Measurements from ENCODE around the gene SSNA1.

The SSNA1 gene

GRCh38 chr9:137198051-137198901 is 9.8 kb downstream of the SSNA1 start:
- Histone ChIP-seq H3K36me3 (ENCODE audit: control insufficient read depth in 2 of 2, insufficient read depth in 2 of 2, low read length in 2 of 2) (no peaks in the 10 kb centered on the region), H3K9me3 (ENCODE audit: control insufficient read depth in 2 of 2, low read length in 2 of 2) (no peaks in the 10 kb centered on the region), H3K4me3 (ENCODE audit: low read length in 2 of 2) (peak overlapping the region in 1 of 2 donors; percentile 60), H3K27me3 (ENCODE audit: control insufficient read depth in 1 of 2, insufficient read depth in 2 of 2, low read length in 2 of 2) (no peaks in the 10 kb centered on the region), H3K27ac (ENCODE audit: low read length) (no peak overlapping the region), H3K9ac (ENCODE audit: low read length in 2 of 2) (peak overlapping the region in 1 of 2 donors; percentile 51), H3K4me1 (ENCODE audit: control insufficient read depth, insufficient read depth, low read length) (peaks cover 38% of the 10 kb centered on the region)

GRCh38 chr9:137198902-137199283 is 10.4 kb downstream of the SSNA1 start:
- no peaks in the 10 kb centered on the region for H3K9me3 ChIP-seq (ENCODE audit: control insufficient read depth in 2 of 2, low read length in 2 of 2)
- no peaks in the 10 kb centered on the region for H3K27me3 ChIP-seq (ENCODE audit: control insufficient read depth in 1 of 2, insufficient read depth in 2 of 2, low read length in 2 of 2)
- peaks cover 44% of the 10 kb centered on the region for H3K4me1 ChIP-seq (ENCODE audit: control insufficient read depth, insufficient read depth, low read length)
- H3K4me3 ChIP-seq (ENCODE audit: low read length in 2 of 2): peak overlapping the region in 1 of 2 donors; percentile 60
- peak overlapping the region in 1 of 2 donors; percentile 51 for H3K9ac ChIP-seq (ENCODE audit: low read length in 2 of 2)
- no peak overlapping the region for H3K27ac ChIP-seq (ENCODE audit: low read length)
- H3K36me3 ChIP-seq (ENCODE audit: control insufficient read depth in 2 of 2, insufficient read depth in 2 of 2, low read length in 2 of 2): no peaks in the 10 kb centered on the region

GRCh38 chr9:137199411-137200121 is 11.1 kb downstream of the SSNA1 start:
- Histone ChIP-seq H3K27ac (ENCODE audit: low read length) (no peak overlapping the region), H3K9ac (ENCODE audit: low read length in 2 of 2) (peak overlapping the region in 1 of 2 donors; percentile 13), H3K27me3 (ENCODE audit: control insufficient read depth in 1 of 2, insufficient read depth in 2 of 2, low read length in 2 of 2) (no peaks in the 10 kb centered on the region), H3K4me1 (ENCODE audit: control insufficient read depth, insufficient read depth, low read length) (peaks cover 50% of the 10 kb centered on the region), H3K4me3 (ENCODE audit: low read length in 2 of 2) (peak overlapping the region in 1 of 2 donors; percentile 60), H3K36me3 (ENCODE audit: control insufficient read depth in 2 of 2, insufficient read depth in 2 of 2, low read length in 2 of 2) (no peaks in the 10 kb centered on the region), H3K9me3 (ENCODE audit: control insufficient read depth in 2 of 2, low read length in 2 of 2) (no peaks in the 10 kb centered on the region)

- H3K27me3 ChIP-seq (ENCODE audit: control insufficient read depth in 1 of 2, insufficient read depth in 2 of 2, low read length in 2 of 2): no peaks in the 10 kb centered on the region
- peak within 1 kb of the TSS; percentile 50 to 62 for H3K9ac ChIP-seq (ENCODE audit: low read length in 2 of 2)
- peaks cover 55% of the 10 kb centered on the region for H3K4me1 ChIP-seq (ENCODE audit: control insufficient read depth, insufficient read depth, low read length)
These were observed 12.1 kb downstream of the SSNA1 start, which contains the start of gene TPRN for GRCh38 chr9:137200311-137201204. TPRN (minus strand) TSS chr9:137200741; CDS start chr9:137200711, 30 bp downstream.

GRCh38 chr9:137201205-137201868 is 12.9 kb downstream of the SSNA1 start:
- H3K9ac ChIP-seq (ENCODE audit: low read length in 2 of 2): peak overlapping the region; percentile 50 to 62
- H3K27ac ChIP-seq (ENCODE audit: low read length): peak overlapping the region; percentile 53
- H3K9me3 ChIP-seq (ENCODE audit: control insufficient read depth in 2 of 2, low read length in 2 of 2): no peaks in the 10 kb centered on the region
- peaks cover 60% of the 10 kb centered on the region for H3K4me1 ChIP-seq (ENCODE audit: control insufficient read depth, insufficient read depth, low read length)
- H3K36me3 ChIP-seq (ENCODE audit: control insufficient read depth in 2 of 2, insufficient read depth in 2 of 2, low read length in 2 of 2): no peaks in the 10 kb centered on the region
- H3K4me3 ChIP-seq (ENCODE audit: low read length in 2 of 2): peak overlapping the region; percentile 59 to 80
- no peaks in the 10 kb centered on the region for H3K27me3 ChIP-seq (ENCODE audit: control insufficient read depth in 1 of 2, insufficient read depth in 2 of 2, low read length in 2 of 2)

More at GRCh38 chr9:137200311-137201204, 12.1 kb downstream of the SSNA1 start, which contains the start of gene TPRN:
- Histone ChIP-seq H3K27ac (ENCODE audit: low read length) (peak within 1 kb of the TSS; percentile 53), H3K4me3 (ENCODE audit: low read length in 2 of 2) (peak within 1 kb of the TSS; percentile 59 to 80), H3K9me3 (ENCODE audit: control insufficient read depth in 2 of 2, low read length in 2 of 2) (no peaks in the 10 kb centered on the region), H3K36me3 (ENCODE audit: control insufficient read depth in 2 of 2, insufficient read depth in 2 of 2, low read length in 2 of 2) (no peaks in the 10 kb centered on the region)

GRCh38 chr9:137202966-137203365 is 14.5 kb downstream of the SSNA1 start:
- H3K36me3 ChIP-seq (ENCODE audit: control insufficient read depth in 2 of 2, insufficient read depth in 2 of 2, low read length in 2 of 2): no peaks in the 10 kb centered on the region
- H3K27me3 ChIP-seq (ENCODE audit: control insufficient read depth in 1 of 2, insufficient read depth in 2 of 2, low read length in 2 of 2): no peaks in the 10 kb centered on the region
- H3K4me3 ChIP-seq (ENCODE audit: low read length in 2 of 2): no peak overlapping the region
- peaks cover 58% of the 10 kb centered on the region for H3K4me1 ChIP-seq (ENCODE audit: control insufficient read depth, insufficient read depth, low read length)
- no peak overlapping the region for H3K9ac ChIP-seq (ENCODE audit: low read length in 2 of 2)
- no peaks in the 10 kb centered on the region for H3K9me3 ChIP-seq (ENCODE audit: control insufficient read depth in 2 of 2, low read length in 2 of 2)
- no peak overlapping the region for H3K27ac ChIP-seq (ENCODE audit: low read length)

- Histone ChIP-seq H3K27me3 (ENCODE audit: control insufficient read depth in 1 of 2, insufficient read depth in 2 of 2, low read length in 2 of 2) (no peaks in the 10 kb centered on the region), H3K36me3 (ENCODE audit: control insufficient read depth in 2 of 2, insufficient read depth in 2 of 2, low read length in 2 of 2) (no peaks in the 10 kb centered on the region), H3K9ac (ENCODE audit: low read length in 2 of 2) (peak overlapping the region; percentile 80 to 94), H3K4me1 (ENCODE audit: control insufficient read depth, insufficient read depth, low read length) (peaks cover 42% of the 10 kb centered on the region), H3K27ac (ENCODE audit: low read length) (peak overlapping the region; percentile 70), H3K4me3 (ENCODE audit: low read length in 2 of 2) (peak overlapping the region; percentile 95 to 99), H3K9me3 (ENCODE audit: control insufficient read depth in 2 of 2, low read length in 2 of 2) (no peaks in the 10 kb centered on the region)
These were observed 16.3 kb downstream of the SSNA1 start for GRCh38 chr9:137204731-137205125.

- Histone ChIP-seq H3K4me3 (ENCODE audit: low read length in 2 of 2) (peak within 1 kb of the TSS; percentile 95 to 99), H3K9ac (ENCODE audit: low read length in 2 of 2) (peak within 1 kb of the TSS; percentile 80 to 94), H3K27me3 (ENCODE audit: control insufficient read depth in 1 of 2, insufficient read depth in 2 of 2, low read length in 2 of 2) (no peaks in the 10 kb centered on the region), H3K27ac (ENCODE audit: low read length) (peak within 1 kb of the TSS; percentile 70), H3K4me1 (ENCODE audit: control insufficient read depth, insufficient read depth, low read length) (peaks cover 41% of the 10 kb centered on the region), H3K9me3 (ENCODE audit: control insufficient read depth in 2 of 2, low read length in 2 of 2) (no peaks in the 10 kb centered on the region), H3K36me3 (ENCODE audit: control insufficient read depth in 2 of 2, insufficient read depth in 2 of 2, low read length in 2 of 2) (no peaks in the 10 kb centered on the region)
These were observed 16.9 kb downstream of the SSNA1 start, which contains the start of the genes NDOR1 and TMEM203 for GRCh38 chr9:137205126-137206069. NDOR1 (plus strand) TSS chr9:137205700; CDS start chr9:137205778, 78 bp downstream. TMEM203 (minus strand) TSS chr9:137205648; CDS start chr9:137205414, 234 bp downstream.

- peak overlapping the region in 1 of 2 donors; percentile 2 for H3K9ac ChIP-seq (ENCODE audit: low read length in 2 of 2)
- H3K36me3 ChIP-seq (ENCODE audit: control insufficient read depth in 2 of 2, insufficient read depth in 2 of 2, low read length in 2 of 2): no peaks in the 10 kb centered on the region
- peak overlapping the region in 1 of 2 donors; percentile 99 for H3K4me3 ChIP-seq (ENCODE audit: low read length in 2 of 2)
- H3K27ac ChIP-seq (ENCODE audit: low read length): no peak overlapping the region
- no peaks in the 10 kb centered on the region for H3K27me3 ChIP-seq (ENCODE audit: control insufficient read depth in 1 of 2, insufficient read depth in 2 of 2, low read length in 2 of 2)
- H3K9me3 ChIP-seq (ENCODE audit: control insufficient read depth in 2 of 2, low read length in 2 of 2): no peaks in the 10 kb centered on the region
- peaks cover 33% of the 10 kb centered on the region for H3K4me1 ChIP-seq (ENCODE audit: control insufficient read depth, insufficient read depth, low read length)
These were observed 18.1 kb downstream of the SSNA1 start for GRCh38 chr9:137206602-137207001.

Measured in stomach smooth muscle (tissue), 2 donors.